Stimulated activated CD4-positive, alpha-beta T cell treated with anti-CD3 and anti-CD28 coated beads, Interleukin-12 subunit alpha, Interleukin-12 subunit beta, amount 100 ng/mL, for 24 hours (primary cell): ENCODE results near the gene TMX1.

Source experiments
- DNase-seq, 2 experiments: peaks; one replicate each; pipeline ENCODE4 v3.0.0-alpha.2; 2020; ENCODE audit warnings: low read depth in 2 of 2

TMX1 gene

DNA sequence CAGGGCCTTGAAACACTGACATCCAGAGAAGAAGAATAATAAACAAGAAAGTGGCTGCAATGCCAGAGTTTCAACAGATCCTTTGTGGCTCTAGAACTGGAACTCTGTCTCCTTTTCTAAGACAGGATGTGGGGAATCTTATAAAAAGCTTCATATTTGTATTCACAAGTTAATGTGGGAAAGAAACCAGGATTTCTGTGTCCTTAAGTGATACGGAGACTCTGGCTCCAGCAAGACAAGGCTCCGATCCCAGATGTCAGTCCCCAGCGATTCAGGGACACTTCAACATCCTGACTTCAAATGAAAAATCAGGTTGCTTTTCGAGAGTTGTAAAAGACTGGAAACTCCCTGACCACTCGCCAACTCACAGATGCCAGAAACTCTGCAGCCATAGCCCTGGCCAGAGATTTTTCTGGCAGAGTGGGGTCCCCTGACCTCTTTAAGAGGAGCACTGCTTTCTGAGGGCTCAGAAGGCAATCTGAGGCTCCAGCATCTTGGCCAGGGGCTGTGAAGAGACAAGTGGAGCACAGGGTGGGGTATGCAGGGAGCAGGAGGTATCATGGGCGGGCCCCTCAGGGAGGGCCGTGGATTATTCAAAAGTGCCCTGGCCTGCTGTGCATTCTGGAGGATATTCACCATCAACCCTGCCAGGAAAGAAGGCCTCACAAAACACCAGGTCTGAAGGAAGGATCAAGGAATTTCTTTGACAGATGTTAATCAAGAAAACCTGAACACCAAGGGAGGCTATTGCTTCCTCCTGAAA, 53.3 kb downstream of the TMX1 start:
- DNase-seq: no peak

DNA sequence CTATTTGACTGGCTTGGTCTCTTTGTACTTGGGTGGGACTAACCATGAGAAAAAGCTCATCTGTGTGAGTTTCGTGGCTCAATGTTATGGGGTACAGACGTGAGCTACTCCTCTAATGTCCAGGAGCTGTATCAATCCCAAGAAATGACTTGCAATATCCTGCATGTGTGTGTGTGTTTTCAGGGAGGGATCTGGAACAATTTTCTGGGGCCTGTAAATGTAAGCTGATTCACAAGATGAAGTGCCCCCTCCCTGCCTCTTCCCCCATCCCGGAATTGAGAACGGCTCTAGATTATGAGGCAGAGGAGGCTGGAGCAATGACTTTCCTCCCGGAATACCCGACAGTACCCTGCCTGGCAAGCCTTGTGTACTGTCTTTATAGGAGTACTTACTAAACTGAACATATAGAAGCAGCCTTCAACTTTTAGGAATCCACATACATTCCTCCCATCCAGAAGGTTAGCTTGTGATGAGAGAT, 53.9 kb downstream of the TMX1 start:
- DNase-seq: no peak

DNA sequence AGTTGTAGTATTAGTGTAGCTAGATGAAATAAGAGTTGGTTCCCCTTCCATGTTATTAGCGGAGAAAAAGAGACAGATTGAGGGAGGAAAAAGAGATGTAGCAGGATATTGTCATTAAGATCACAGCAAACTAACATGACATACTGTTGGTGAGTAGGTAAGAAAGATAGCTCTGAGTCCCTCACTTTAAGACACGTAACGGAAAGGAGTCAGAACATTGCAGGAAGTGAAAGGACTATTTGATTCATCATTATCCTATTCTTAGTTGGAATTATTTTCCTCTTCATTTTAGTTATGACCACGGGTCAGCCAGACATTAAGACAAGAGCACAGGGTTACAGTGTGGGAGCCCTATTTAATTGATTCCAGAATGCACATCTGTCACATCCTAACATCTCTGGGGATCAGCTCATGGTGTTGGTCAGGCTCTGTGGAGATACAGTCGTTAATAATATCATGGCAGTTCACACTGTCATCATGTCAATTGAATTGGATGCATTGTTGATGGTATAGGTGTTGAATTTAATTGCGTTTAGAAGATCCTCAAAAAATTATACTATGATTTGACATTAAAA, 55.0 kb downstream of the TMX1 start:
- DNase-seq: no peak

DNA sequence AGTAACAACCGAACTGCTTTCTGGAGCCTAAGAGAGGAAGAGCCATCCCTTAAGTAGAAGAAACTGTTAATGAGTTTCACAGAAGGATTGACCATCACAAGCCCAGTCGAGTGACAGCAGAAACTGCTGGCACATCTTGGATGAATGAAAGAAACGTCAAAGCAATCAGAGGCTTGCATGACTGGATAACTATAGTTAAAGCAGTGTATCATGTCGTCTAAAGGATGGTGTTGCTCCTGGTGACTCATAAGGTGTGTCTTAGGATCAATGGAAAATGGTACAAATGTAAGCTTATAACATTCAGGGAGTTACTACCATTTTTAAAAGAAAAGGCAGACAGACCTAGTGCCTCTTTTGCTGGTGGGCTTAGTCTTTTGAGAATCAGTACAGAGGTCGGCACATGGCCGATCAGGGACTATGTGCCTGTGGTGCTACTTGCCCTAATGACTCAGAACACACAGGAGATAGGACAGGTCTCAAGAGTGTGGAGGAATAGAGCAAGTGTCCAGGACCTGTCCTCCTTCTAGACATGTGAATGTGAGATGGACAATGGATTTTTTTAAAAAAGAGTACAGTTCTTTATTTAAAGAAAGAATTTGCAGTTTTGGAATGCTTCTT, 55.7 kb downstream of the TMX1 start:
- DNase-seq: no peak

DNA sequence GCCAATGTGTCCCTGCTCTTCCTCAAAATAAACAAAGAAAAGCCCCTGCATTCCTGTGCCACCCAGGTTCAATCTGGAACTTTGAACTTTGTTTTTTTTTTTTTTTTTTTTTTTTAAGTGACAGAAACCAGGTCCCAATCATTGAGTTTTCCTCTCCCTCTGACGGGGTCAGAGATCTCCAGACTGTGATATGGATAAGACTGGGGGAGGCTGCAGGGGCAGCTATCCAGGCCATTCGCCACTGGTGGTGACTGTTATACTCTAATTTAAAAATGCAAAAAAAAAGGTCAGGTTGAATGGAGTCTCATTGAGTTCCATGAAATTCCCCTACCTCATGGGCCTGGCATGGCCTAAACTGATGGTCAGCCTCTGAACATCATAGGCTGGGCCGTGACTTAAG, 57.0 kb downstream of the TMX1 start:
- no peak for DNase-seq

DNA sequence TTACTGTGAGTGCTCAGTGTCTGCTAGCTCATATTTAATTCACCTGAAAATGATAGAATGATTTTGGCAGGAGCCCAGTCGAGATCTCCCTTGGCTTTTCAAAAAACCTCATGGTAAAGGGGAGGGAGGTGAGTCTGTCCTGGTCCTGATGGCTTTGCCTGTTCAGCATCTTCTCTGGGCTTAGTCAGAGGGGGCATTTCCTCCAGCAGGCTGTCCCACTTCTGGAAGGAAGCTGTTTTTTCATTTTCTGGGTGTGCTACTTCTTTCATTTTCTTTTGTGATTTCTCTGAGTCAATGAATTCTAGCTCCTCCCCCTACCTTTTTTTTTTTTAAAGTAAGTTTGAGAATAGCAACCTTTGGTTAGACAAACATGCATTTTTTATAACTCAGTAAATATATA, 58.8 kb downstream of the TMX1 start:
- no peak for DNase-seq

DNA sequence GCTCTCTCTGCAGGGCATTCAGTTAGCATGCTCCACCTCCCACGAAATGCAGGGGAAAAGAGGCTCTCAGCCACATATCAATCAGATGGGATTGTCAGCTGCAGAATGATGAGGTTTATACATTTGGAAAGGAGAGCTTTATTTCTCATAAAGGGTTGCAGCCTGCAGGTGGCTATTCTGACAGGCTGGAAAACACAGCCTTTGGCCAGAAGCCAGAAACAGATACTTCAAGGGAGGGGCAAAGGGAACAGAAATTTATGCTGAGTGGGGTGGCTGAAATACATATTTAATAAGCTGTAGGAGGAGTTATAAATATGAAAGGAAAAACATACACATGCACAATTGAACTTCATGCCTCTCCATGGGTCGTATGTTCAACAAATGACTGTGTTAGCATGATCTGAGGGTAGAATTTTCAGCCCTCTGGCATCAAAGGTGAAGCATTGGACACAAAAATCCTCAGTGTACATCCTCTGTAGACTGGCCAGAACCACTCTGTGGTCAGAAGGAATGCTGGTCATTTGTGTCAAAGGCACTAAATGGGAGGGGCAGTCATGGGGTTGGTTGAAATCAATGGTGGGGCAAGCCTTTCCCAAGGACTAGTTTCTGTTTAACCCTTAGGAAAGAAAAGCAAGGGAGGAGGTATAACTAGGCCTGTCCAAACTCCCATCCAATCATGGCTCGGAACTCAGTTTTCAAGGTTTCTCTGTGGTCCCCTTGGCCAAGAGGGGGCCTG, 62.4 kb downstream of the TMX1 start:
- no peak for DNase-seq

DNA sequence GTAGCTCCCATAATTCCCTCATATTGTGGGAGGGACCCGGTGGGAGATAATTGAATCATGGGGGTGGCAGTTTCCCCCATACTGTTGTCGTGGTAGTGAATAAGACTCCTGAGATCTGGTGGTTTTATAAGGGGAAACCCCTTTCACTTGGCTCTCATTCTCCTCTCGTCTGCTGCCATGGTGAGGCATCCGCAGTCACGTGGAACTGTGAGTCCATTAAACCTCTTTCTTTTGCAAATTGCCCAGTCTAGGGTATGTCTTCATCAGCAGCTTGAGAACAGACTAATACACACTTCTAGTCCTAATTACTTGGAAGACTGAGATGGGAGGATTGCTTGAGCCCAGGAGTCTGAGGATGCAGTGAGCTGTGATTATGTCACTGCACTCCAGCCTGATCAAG, 64.4 kb downstream of the TMX1 start:
- DNase-seq: peak; percentile 1 to 23

DNA sequence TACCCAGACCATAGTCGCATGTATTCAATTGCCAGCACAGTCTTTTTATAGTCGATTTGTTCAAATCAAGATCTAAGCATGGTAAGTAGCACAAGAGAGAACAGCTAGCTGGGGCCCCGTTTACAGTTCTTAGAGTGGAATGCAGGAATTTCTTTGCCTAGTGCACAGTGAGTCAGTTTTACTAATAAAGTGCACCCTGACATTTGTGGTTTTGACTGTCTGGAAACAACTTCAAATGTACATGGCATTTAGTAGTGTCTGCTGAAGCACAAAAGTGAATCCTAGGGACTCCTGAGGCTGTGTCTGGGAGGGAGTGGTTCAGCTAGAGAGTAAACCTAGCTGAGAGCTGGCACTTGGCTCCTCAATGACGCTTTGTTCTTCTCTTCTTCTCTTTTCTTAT, 64.9 kb downstream of the TMX1 start:
- no peak for DNase-seq

DNA sequence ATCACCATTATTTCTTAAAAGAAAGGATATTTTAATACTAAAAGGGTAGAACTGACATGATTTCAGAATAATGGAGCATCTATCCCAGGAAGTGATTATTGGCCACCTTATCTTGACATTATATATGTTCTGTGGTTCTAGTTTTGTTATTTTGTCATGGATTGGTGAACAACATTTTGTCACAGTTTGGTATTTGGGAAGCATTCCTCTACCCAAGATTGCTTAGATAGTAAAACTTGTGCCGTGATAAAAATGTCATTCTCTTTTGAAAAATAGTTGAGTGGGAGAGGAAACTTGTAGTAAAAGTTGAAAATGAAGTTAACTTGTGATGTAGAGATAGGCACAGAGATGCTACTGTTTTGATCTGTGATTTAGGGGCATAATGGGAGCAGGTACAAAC, 65.7 kb downstream of the TMX1 start:
- no peak for DNase-seq
